GM19023 (cell line): Measurements from ENCODE around the gene DOLPP1.
"Not testable (repeated sequence)": the region's sequence is repeated elsewhere in the genome, so short reads cannot be mapped to it uniquely, and the experiment has no call there.

ENCODE experiments used
- ATAC-seq: cut with Tn5 transposase; IDR thresholded peaks from one replicate; pipeline ENCODE4 v1.9.1; 2021; ENCODE audit warnings: mild to moderate bottlenecking, moderate library complexity; ENCODE audit not compliant: unreplicated experiment

The DOLPP1 gene, protein sequence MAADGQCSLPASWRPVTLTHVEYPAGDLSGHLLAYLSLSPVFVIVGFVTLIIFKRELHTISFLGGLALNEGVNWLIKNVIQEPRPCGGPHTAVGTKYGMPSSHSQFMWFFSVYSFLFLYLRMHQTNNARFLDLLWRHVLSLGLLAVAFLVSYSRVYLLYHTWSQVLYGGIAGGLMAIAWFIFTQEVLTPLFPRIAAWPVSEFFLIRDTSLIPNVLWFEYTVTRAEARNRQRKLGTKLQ

DNA sequence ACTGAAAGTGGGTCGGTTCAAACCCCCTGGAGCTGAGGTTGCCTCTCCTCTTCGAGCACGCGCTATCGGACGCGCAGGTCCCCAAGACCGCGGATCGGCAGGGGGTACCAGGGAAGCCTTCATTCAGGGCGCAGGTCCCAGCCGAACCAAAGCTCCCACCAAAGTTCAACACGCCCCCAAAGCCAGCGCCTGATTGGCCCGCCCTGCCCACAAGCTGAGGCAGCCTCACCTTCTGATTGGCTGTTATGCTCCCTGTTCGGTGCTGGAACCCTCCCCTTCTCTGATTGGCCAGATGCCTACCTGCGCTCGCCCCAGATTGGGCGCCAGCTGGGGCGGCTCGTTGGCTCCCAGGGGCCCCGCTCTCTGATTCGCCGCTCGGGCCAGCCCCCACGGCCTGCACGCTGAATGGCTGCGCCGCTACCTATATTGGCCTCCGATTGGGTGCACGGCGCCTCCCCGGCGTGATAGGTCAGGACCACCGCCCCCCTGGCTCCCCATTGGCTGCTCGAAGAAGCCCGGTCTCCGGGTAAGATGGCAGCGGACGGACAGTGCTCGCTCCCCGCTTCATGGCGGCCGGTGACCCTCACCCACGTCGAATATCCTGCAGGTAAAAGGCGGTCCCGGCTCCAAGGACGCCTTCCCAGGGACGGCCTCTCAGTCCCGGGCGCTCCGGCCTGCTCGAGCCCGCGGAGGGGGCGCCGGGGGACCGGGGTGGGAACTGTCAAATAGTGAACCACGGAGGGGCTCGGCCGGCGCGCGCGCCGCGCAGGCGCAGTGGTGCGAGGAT is at the start of gene DOLPP1:
DOLPP1 (plus strand) TSS at position 511 of the 787 bp plus-strand sequence; CDS start at position 532, 21 bp downstream.
- peak; percentile 95 for ATAC-seq

DNA sequence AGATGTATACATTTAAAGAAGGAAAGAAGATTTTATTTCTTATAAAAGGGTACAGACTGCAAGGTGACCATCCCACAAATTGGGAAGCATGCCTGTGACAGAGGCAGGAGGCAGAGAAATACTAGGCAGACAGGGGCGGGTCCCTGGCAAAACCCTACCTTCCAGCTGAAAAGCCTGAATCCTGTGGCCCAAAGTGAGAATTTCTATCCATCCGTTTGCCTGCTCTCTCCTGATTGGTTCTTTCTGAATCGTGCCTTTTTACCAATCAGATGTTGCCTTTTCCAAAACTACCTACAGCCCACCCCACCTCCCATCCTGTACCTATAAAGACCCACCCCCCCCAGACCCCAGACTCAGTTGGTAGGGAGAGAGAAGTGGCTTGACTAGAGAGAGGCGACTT is 49.4 kb upstream of the DOLPP1 start:
- ATAC-seq: no peak

DNA sequence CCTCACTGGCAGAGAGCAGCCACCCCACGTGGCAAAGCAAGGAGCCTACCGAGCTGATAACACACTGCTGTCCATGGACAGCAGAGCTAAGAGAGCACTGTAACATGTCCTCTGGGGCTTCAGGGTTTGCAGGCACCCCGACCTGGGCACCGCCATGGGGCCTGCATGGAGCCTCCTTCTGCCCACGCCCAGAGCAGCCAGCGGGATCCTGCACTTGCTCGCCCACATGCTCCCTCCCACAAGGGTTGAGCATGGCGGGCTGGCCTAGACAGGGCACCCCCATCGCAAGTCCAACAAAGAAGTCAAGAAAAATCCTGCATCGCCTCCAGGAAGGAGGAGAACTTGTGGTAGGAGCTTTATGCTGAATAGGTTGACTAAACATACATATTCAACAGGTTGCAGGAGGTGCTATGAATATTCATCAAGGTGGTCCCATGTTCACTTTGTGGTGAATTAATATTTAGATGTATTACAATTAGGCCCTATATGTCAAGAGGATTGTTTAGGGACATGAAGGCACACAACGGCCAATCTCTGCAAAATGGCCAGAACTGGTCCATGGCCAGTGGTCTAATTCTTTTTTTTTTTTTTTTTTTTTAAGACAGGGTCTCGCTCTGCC is 48.3 kb upstream of the DOLPP1 start:
- no peak for ATAC-seq

DNA sequence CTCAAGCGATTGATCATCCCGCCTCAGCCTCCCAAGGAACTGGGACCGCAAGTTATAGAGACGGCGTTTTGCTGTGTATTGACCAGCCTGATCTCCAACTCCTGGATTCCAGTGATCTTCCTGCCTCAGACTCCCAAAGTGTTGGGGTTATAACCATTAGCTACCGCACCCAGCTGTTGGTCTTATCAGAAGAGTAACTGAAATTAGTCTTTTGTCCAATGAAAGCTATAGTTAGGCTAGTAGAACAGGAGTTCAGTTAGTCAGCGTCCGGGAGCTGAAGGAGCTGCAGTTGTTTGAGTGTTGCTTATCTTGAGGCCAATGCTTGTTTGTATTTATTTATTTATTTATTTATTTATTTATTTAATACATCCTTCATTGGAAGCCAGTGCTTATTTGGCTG is 47.7 kb upstream of the DOLPP1 start:
- ATAC-seq: no peak

- ATAC-seq: not testable (repeated sequence)
Observed at GRCh38 chr9:129035838-129036237, 45.1 kb upstream of the DOLPP1 start.

DNA sequence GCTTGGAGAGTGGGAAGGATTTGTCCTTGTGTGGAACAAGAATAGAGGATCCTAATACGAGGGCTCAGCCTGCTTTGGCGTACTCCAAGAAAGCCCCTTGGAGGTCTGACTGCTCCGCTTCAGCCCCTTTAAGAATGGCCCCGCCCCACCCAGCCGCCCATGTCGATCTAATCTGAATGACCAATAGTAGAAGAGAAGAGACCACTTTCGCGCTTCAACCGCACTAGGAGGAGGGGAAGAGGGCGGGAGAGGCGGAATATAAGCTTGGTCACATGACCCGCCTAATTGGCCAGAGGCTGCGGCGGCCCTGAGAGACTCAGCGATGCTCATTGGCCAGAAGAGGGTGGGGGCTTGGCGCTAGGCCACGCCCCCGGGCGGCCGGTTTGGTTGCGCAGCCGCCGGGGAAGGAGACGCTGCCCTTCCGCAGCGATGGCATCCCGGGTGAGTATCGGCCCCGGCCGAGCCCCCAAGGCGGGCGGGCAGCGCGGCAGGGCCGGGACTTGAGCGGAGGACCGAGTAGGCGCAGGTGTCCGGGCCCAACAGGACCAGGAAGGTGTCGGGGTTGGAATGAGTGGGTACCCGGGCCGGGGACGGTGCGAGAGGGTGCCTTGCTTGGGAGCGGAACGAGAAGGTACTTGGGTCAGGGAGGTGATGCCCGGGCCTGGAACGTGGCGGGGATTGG is 44.5 kb upstream of the DOLPP1 start, which contains the start of gene MIGA2:
MIGA2 (plus strand) TSS at position 386 of the 682 bp plus-strand sequence. CDS start 3,969 bp downstream, outside the sequence.
- peak; percentile 97 for ATAC-seq

- no peak for ATAC-seq
Observed at GRCh38 chr9:129036923-129037766, 43.8 kb upstream of the DOLPP1 start.

- ATAC-seq: no peak
Observed at GRCh38 chr9:129037767-129038098, 43.2 kb upstream of the DOLPP1 start.

DNA sequence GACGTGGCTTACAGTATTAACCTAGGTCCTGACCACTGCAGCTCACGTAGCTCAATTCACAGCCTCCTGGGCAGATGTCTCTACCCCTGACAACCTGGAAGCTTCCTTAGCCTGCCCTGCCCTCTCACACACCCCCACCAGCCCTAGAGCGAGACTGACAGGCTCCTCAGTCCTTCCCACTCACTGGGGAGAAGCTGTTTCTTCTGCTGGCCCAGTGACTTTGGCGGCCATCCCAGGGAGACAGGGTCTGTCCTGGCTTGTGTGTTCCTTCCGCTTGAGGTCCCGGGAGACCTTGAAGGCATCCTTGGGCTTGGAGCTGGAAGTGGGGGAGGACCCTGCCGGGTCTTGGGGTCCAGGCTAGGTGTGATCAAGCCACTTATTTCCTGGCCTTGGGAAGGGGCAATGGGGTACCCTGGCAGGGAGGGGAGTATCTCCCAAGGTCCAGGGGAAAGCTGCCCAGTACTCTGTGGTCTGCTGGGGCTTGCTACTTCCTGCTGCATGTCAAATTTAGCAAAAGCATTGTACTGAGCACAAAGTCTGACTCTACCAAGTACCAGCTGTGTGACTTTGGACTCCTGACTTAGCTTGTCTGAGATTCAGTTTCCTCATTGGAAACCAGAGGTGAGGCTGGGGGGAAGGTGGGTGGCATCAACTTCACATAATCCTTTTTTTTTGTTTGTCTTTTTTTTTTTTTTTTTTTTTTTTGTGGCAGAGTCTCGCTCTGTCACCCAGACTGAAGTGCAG is 42.6 kb upstream of the DOLPP1 start:
- no peak for ATAC-seq

DNA sequence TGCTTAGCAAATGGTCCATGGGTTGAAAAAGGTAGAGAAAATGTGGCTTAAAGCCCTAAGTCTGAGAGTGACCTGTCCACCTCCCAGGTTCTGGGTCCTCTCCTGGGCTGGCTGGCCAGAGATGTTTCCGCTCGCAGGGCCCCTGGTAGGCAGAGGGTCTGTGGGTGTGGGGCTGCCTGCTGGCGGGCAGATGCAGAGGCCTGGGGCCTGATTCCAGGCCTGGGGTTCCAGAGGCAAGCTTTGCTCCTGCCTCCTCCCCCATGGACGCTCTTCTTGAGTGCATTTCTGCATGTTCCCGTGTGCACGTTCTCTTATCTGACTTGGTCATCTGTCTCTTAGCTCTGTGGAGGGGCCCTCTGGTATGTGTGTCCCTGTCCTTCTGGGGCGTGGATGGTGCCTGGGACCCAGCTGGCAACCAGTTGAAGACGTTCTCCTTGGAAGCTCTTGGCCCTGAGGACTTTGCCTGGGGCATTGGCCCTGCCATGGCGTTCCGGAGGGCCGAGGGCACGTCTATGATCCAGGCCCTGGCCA is 40.7 kb upstream of the DOLPP1 start:
- ATAC-seq: no peak

GRCh38 chr9:129042016-129042415 is 38.9 kb upstream of the DOLPP1 start:
- no peak for ATAC-seq

GRCh38 chr9:129052592-129052991 is 28.3 kb upstream of the DOLPP1 start:
- no peak for ATAC-seq

GRCh38 chr9:129053020-129053419 is 27.9 kb upstream of the DOLPP1 start:
- no peak for ATAC-seq

DNA sequence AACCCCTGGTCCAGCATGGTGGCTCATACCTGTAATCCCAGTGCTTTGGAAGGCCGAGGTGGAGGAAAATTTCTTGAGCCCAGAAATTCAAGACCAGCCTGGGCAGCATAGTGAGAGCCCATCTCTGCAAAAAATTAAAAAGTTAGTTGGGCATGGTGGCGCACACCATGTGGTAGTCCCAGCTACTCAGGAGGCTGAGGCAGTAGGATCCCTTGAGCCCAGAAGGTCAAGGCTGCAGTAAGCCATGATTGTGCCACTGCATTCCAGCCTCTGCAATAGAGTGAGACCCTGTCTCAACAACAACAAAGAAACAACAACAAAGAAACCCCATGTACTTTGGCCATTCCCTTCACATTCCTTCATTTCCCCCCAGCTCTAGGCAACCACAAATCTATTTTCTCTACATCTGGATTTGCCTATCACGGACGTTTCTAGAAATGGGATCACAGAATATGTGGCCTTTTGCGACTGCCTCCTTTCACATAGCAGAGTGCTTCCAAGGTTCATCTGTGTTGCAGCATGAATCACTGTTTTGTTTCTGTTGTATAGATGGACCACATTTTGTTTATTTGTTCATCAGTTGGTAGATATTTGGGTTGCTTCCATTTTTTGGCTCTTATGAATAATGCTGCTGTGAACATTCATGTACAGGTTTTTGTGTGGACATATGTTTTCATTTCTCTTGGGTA is 26.6 kb upstream of the DOLPP1 start:
- ATAC-seq: no peak

- ATAC-seq: no peak
Observed at GRCh38 chr9:129058965-129059795, 21.7 kb upstream of the DOLPP1 start.

GRCh38 chr9:129059796-129060785 is 20.8 kb upstream of the DOLPP1 start:
- ATAC-seq: no peak

GRCh38 chr9:129060991-129061390 is 19.9 kb upstream of the DOLPP1 start:
- no peak for ATAC-seq
